ENCODE data around the gene GIMAP5.

GIMAP5 gene

GRCh38 chr7:150733482-150734095 lies 3.6 kb upstream of the GIMAP5 start:
- no peak overlapping the region for H3K4me3 ChIP-seq (ENCODE audit: low read depth, low read length)
- TF ChIP-seq, protein P1, sequence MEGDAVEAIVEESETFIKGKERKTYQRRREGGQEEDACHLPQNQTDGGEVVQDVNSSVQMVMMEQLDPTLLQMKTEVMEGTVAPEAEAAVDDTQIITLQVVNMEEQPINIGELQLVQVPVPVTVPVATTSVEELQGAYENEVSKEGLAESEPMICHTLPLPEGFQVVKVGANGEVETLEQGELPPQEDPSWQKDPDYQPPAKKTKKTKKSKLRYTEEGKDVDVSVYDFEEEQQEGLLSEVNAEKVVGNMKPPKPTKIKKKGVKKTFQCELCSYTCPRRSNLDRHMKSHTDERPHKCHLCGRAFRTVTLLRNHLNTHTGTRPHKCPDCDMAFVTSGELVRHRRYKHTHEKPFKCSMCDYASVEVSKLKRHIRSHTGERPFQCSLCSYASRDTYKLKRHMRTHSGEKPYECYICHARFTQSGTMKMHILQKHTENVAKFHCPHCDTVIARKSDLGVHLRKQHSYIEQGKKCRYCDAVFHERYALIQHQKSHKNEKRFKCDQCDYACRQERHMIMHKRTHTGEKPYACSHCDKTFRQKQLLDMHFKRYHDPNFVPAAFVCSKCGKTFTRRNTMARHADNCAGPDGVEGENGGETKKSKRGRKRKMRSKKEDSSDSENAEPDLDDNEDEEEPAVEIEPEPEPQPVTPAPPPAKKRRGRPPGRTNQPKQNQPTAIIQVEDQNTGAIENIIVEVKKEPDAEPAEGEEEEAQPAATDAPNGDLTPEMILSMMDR (IDR thresholded peaks at IDR 0.05; ENCODE audit: insufficient read depth, low read depth, low read length, missing control alignments) = no peak

DNA sequence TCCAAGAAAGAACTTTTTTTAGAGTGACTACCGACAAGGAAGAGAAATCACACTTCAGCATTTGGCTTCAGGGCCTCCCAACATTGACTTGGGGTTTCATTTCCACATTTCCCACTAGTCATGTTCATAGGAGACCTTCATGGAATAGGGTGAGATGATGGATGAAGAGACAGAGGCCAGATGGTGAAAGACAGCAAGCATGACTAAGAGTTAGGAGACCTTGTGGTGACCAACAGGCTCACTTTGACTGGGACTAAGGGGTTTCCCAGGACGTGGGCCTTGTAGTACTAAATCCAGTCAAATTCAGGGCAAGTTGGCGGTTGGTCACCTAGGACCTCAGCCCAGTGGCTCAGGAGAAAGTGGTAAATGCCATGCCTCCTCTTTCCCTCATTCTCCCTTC lies 3.0 kb upstream of the GIMAP5 start:
- peak; percentile 82 for DNase-seq (ENCODE audit: low read depth)
- TF ChIP-seq, protein P1 (IDR thresholded peaks at IDR 0.05; ENCODE audit: insufficient read depth, low read depth, low read length, missing control alignments) = no peak
- no peak overlapping the region for H3K4me3 ChIP-seq (ENCODE audit: low read depth, low read length)

More at GRCh38 chr7:150733482-150734095, 3.6 kb upstream of the GIMAP5 start:
- DNase-seq (ENCODE audit: low read depth) = no peak

DNA sequence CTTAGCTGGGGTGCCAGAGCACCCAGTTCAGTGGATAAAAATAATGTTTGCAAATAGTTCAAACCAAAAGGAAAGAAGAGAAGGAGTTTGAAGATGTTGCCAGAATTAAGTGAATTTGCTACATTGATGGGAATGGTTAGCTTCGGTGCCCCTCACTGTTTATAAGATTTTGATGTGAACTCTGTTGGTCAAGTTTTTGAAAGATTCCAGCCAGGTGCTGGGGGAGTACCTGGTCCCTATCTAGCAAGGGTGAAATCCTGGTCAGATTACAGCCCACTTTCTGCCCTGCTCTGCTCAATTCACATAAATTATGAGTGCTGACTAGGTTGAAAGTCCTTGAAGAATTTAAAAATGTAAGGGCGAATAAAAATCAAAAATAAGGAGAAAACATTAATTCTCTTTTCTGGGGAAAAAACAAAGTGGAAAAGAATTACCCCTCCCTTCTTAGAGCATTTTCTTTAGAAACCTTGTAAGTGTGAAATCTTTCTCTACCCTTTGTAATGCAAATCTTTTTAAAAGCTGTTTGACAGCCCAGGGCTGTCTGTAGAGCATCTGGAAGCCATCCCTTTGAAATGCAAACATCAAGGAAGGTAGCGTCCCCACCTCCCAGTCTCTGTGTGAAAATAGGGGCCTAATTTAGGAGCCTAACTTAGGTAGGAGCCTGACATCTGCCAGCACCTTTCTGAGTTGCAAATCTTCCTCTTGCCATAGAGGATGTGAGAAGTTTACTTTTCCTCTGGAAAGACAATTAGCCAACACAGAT lies 1.4 kb upstream of the GIMAP5 start:
- no peak overlapping the region for H3K4me3 ChIP-seq (ENCODE audit: low read depth, low read length)
- TF ChIP-seq, protein P1 (IDR thresholded peaks at IDR 0.05; ENCODE audit: insufficient read depth, low read depth, low read length, missing control alignments) = no peak
- DNase-seq (ENCODE audit: low read depth) = no peak

DNA sequence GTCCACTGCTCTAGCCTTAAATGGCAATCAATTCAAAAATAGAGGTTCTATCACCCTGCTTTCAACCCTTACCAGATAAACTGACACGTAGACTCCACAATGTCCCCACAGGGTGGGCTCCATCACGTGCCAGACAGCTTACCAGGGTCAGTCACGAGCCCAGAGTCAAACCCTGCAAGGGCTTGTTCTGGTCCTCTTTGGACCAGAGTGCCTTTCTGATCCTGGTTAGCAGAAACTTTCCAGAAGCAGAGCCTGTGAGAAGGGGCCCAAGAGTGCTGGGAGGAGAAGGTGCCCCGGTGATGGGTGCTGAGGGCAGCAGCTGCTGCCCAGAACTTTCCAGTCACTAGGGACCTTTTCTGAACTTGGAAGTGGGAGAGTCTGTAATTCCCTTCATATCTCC lies 354 bp upstream of the GIMAP5 start:
- no peak for DNase-seq (ENCODE audit: low read depth)
- peak overlapping the region; percentile 88 for H3K4me3 ChIP-seq (ENCODE audit: low read depth, low read length)
- TF ChIP-seq, protein P1 (IDR thresholded peaks at IDR 0.05; ENCODE audit: insufficient read depth, low read depth, low read length, missing control alignments) = no peak

DNA sequence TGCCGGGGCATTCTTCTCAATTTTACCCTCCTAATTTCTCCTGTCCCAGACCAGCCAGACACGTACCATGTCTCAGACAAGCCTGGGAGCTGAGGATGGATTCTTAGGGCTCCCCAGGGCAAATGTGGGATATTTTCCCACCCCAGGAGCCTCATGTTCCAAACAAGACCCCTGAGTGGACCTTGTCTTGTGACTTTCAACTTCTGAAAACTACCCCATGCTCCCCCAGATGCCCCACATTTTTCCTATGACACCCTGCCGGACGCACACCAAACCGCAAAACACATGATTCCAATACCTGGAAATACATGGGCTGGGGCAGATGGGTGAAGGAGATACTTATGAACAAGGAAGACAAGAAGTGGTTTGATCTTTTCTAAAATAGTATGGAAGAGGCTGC lies 874 bp downstream of the GIMAP5 start:
- H3K4me3 ChIP-seq (ENCODE audit: low read depth, low read length) = peak overlapping the region; percentile 88
- DNase-seq (ENCODE audit: low read depth) = no peak
- TF ChIP-seq, protein P1 (IDR thresholded peaks at IDR 0.05; ENCODE audit: insufficient read depth, low read depth, low read length, missing control alignments) = no peak

GRCh38 chr7:150738591-150739001 lies 1.4 kb downstream of the GIMAP5 start:
- no peak for DNase-seq (ENCODE audit: low read depth)
- TF ChIP-seq, protein P1 (IDR thresholded peaks at IDR 0.05; ENCODE audit: insufficient read depth, low read depth, low read length, missing control alignments) = no peak
- peak overlapping the region; percentile 88 for H3K4me3 ChIP-seq (ENCODE audit: low read depth, low read length)
